ENCODE data around the gene TPM4. TPM values are rescaled to one million over a fixed set of nuclear protein-coding genes. Genes with fewer than 3 reads are reported as not detected.

TPM4 gene
- total and polyA plus RNA-seq, 2 experiments from 2014 or later = 223 to 288 TPM

DNA sequence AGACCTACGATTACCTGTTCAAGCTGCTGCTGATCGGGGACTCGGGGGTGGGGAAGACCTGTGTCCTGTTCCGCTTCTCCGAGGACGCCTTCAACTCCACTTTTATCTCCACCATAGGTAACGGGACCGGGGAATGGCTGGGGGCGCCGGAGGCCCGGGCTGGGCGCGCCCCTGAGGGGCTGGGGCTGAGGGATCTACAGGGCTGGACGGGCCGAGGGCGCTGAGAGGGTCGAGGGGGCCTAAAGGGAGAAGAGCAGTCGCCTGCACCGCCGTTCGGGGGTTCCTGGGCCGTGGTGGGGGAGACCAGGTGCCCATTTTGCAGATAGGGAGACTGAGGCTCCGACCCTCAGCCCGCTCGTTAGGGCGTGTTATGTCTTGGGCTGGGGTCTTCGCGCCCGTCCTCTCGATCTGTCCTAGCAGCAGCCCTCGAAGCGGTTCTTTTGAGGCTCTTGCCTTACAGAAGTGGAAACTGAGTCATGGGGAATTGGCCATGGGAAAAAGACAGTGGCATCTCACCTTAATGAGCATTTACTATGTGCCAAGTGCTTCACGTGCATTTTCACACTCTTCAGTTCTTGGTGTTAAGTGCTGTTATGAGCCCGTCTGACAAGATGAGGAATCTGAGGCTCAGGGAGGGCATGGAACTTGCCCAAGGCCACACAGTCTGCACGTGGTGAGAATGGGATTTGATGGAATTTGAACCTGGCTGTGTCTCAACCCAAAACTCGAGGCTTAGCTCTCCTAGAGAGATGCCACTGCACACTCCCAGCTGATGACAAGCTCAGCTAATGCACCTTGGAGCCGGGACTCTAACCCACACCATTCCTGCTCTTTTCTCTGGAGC lies 35.8 kb downstream of the TPM4 start:
- H4K20me1 ChIP-seq (replicated peaks; ENCODE audit: insufficient read depth) = peaks cover 25% of the 10 kb centered on the region
- peak overlapping the region; percentile 96 for H3K4me2 ChIP-seq
- peaks cover 10% of the 10 kb centered on the region for H3K4me1 ChIP-seq (ENCODE audit: insufficient read depth)
- H2AFZ ChIP-seq = peak overlapping the region; percentile 81; the same call in 1 of the 2 replicates
- H3K4me3 ChIP-seq = peak overlapping the region; percentile 100
- peaks cover 39% of the 10 kb centered on the region for H3K79me2 ChIP-seq (replicated peaks; ENCODE audit: insufficient read depth)
- H3K27ac ChIP-seq (ENCODE audit: low read depth) = peak overlapping the region; percentile 87; the same call in 1 of the 2 replicates
- no peaks in the 10 kb centered on the region for H3K27me3 ChIP-seq (ENCODE audit: insufficient read depth)
- no peaks in the 10 kb centered on the region for H3K9me2 ChIP-seq (ENCODE audit: insufficient read depth)
- Mint-ChIP-seq H3K36me3 (ENCODE audit: low read depth) (peaks cover 10% of the 10 kb centered on the region), H3K27me3 (ENCODE audit: insufficient read depth, low read depth, poor library complexity) (peaks cover 4% of the 10 kb centered on the region), H3K4me3 (peak overlapping the region; percentile 98), H3K4me1 (peaks cover 4% of the 10 kb centered on the region; the same call in 2 of the 3 replicates), H3K9me3 (no peaks in the 10 kb centered on the region; the same call in 2 of the 3 replicates), H3K27ac (peak overlapping the region; percentile 99)
- H3F3A ChIP-seq (replicated peaks; ENCODE audit: low read depth) = no peaks in the 10 kb centered on the region; the same call in 1 of the 2 replicates
- no peak for DNase-seq (ENCODE audit: low spot score)
- peak; percentile 4 for ATAC-seq
- no peaks in the 10 kb centered on the region; the same call in 1 of the 2 replicates for H3K36me3 ChIP-seq (ENCODE audit: insufficient read depth)
- TF ChIP-seq POLR2AphosphoS5 (IDR thresholded peaks at IDR 0.05; ENCODE audit: low read depth) = peak; percentile 70; the same call in 1 of the 2 replicates
- TF ChIP-seq, protein P1, sequence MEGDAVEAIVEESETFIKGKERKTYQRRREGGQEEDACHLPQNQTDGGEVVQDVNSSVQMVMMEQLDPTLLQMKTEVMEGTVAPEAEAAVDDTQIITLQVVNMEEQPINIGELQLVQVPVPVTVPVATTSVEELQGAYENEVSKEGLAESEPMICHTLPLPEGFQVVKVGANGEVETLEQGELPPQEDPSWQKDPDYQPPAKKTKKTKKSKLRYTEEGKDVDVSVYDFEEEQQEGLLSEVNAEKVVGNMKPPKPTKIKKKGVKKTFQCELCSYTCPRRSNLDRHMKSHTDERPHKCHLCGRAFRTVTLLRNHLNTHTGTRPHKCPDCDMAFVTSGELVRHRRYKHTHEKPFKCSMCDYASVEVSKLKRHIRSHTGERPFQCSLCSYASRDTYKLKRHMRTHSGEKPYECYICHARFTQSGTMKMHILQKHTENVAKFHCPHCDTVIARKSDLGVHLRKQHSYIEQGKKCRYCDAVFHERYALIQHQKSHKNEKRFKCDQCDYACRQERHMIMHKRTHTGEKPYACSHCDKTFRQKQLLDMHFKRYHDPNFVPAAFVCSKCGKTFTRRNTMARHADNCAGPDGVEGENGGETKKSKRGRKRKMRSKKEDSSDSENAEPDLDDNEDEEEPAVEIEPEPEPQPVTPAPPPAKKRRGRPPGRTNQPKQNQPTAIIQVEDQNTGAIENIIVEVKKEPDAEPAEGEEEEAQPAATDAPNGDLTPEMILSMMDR (conservative IDR thresholded peaks at IDR 0.05; ENCODE audit: low read depth in 2 of 2) = no peak
- no peak for TF ChIP-seq REST (IDR thresholded peaks at IDR 0.05; ENCODE audit: unreplicated experiment)

DNA sequence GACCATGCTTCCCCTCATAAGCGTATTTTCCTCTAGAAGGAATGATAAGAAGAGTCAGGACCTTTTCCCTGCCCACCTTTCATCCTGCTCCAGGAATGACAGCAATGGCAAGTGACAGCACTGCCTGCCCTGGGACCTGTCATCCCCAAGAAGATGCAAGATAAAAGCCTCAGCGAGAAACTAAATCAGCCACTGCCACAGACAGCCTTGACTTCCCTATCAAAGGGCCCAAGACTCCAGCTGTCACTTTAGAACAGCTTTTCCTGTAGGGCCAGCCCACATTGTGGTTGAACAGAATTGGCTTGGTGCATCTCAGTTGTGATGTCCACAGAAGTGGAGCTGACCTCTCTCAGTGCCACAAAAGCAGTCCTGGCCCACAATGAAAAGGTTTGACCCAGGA lies 36.5 kb downstream of the TPM4 start:
- H3K27ac ChIP-seq (ENCODE audit: low read depth) = no peak overlapping the region
- H3K9me2 ChIP-seq (ENCODE audit: insufficient read depth) = no peaks in the 10 kb centered on the region
- DNase-seq (ENCODE audit: low spot score) (no peak), ATAC-seq (no peak)
- no peaks in the 10 kb centered on the region; the same call in 1 of the 2 replicates for H3K36me3 ChIP-seq (ENCODE audit: insufficient read depth)
- H2AFZ ChIP-seq = no peak overlapping the region
- H3K27me3 Mint-ChIP-seq (ENCODE audit: insufficient read depth, low read depth, poor library complexity) = peaks cover 4% of the 10 kb centered on the region
- no peaks in the 10 kb centered on the region; the same call in 1 of the 2 replicates for H3F3A ChIP-seq (replicated peaks; ENCODE audit: low read depth)
- peak overlapping the region; percentile 96 for H3K4me2 ChIP-seq
- peak overlapping the region; percentile 98 for H3K4me3 Mint-ChIP-seq
- peak overlapping the region; percentile 100 for H3K4me3 ChIP-seq
- H3K79me2 ChIP-seq (replicated peaks; ENCODE audit: insufficient read depth) = peaks cover 39% of the 10 kb centered on the region
- peak overlapping the region; percentile 99; the same call in 1 of the 2 replicates for H3K27ac Mint-ChIP-seq
- H3K9me3 Mint-ChIP-seq = no peaks in the 10 kb centered on the region; the same call in 2 of the 3 replicates
- TF ChIP-seq REST (IDR thresholded peaks at IDR 0.05; ENCODE audit: unreplicated experiment) = no peak
- peaks cover 15% of the 10 kb centered on the region for H3K36me3 Mint-ChIP-seq (ENCODE audit: low read depth)
- H3K4me1 ChIP-seq (ENCODE audit: insufficient read depth) = peaks cover 6% of the 10 kb centered on the region
- no peaks in the 10 kb centered on the region for H3K27me3 ChIP-seq (ENCODE audit: insufficient read depth)
- H4K20me1 ChIP-seq (replicated peaks; ENCODE audit: insufficient read depth) = peaks cover 28% of the 10 kb centered on the region
- H3K4me1 Mint-ChIP-seq = peaks cover 5% of the 10 kb centered on the region; the same call in 1 of the 3 replicates
